ENCODE measurements around the gene DMBT1. TPM values are rescaled to one million over a fixed set of nuclear protein-coding genes. Genes with fewer than 3 reads are reported as not detected.

Gene DMBT1
- total RNA-seq, 1 experiment from 2014 or later = not detected

DNA sequence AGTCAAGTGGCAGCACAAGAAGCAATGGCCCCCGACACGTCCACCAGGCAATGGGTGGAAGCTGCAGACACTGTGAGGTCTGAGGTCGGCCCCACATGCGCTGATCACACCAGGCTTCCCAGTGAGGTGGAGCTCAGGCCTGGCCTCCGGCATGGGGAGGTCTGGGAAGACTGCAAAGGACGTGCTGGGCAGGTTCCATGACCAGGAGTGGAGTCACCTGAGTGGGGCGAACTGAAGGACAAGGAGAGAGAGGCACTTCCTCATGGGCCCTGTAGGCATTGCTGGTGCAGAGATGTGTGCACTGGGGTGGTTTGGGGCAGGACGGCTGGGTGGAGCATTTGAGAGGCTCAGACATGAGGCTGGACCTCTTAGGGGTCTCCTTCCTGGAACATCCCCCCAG lies 103.9 kb downstream of the DMBT1 start:
- Histone ChIP-seq H3K9me3 (replicated peaks) (no peaks in the 10 kb centered on the region), H3K36me3 (no peaks in the 10 kb centered on the region), H3K4me3 (no peak overlapping the region), H3K27ac (no peak overlapping the region), H3K4me1 (replicated peaks) (no peaks in the 10 kb centered on the region), H3K27me3 (replicated peaks) (peaks cover 5% of the 10 kb centered on the region; the same call in 1 of the 2 replicates)
- no peak for DNase-seq (ENCODE audit: low read depth in 1 of 2, low spot score in 2 of 2)

DNA sequence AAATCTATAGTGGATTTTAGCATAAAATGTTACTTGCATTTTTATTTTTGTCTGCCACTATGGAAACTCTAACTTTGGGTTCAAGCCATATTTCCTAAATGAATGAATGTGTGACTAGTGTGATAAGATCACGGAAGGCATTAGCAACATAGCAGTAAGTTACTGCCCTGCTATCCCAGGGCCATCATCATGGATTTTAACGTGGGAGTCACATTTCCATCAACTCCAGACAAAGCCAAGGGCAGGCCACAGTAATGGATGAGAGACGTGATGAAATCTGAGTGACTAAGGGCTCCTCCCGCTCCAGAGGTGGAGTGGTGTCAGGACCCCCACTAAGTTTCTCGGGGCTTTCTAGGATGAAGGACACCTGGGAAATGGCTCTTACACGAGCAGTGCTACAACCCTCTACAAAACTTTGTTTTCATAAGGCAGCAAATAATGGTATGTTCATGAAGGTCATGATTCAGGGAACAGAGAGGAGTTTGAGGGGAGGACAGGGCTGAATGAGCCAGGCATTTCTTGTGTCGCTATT lies 104.8 kb downstream of the DMBT1 start:
- DNase-seq (ENCODE audit: low read depth in 1 of 2, low spot score in 2 of 2) = no peak
- H3K36me3 ChIP-seq = no peaks in the 10 kb centered on the region
- H3K4me3 ChIP-seq = no peak overlapping the region
- no peak overlapping the region for H3K27ac ChIP-seq
- H3K4me1 ChIP-seq (replicated peaks) = no peaks in the 10 kb centered on the region
- H3K27me3 ChIP-seq (replicated peaks) = peaks cover 5% of the 10 kb centered on the region; the same call in 1 of the 2 replicates
- H3K9me3 ChIP-seq (replicated peaks) = no peaks in the 10 kb centered on the region

DNA sequence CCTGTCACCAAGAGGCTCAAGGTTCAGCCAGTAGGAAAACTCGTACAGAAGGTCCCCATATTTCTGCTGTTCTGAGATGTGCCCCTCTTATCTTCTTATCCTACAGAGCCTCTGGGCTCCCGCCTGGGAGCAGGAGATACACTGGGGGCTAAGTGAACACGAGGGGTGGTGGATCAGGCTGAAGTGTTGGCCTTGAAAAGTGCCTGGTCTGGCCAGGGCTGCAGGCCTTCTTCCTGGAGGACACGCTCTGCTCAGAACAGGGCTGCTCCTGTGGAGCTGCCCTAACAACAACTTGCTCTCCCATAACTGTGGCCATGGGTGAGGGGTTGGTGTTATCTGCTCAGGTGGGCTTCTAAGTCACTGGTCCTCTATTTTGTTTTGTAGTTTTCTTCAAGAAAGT lies 105.4 kb downstream of the DMBT1 start:
- Histone ChIP-seq H3K9me3 (replicated peaks) (no peaks in the 10 kb centered on the region), H3K27me3 (replicated peaks) (peaks cover 5% of the 10 kb centered on the region; the same call in 1 of the 2 replicates), H3K4me3 (no peak overlapping the region), H3K27ac (no peak overlapping the region), H3K4me1 (replicated peaks) (no peaks in the 10 kb centered on the region), H3K36me3 (no peaks in the 10 kb centered on the region)
- DNase-seq (ENCODE audit: low read depth in 1 of 2, low spot score in 2 of 2) = no peak

DNA sequence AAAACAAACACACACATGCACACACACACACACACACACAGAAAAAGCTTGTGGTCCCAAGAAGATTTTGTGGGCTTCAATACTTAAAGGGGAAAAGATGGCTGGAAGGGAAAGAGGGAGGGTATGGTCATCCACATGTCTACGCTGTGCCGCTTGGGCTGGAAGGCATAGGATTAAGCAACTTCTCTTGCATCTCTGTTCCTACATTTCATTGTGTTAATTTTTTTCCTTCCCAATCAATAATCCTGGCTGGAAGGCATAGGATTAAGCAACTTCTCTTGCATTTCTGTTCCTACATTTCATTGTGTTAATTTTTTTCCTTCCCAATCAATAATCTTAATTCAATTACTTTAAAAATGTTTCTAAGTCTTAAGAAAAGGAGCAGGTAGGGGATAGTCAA lies 108.5 kb downstream of the DMBT1 start:
- Histone ChIP-seq H3K9me3 (replicated peaks) (no peaks in the 10 kb centered on the region), H3K27me3 (replicated peaks) (peaks cover 4% of the 10 kb centered on the region; the same call in 1 of the 2 replicates), H3K27ac (no peak overlapping the region), H3K4me3 (no peak overlapping the region), H3K4me1 (replicated peaks) (no peaks in the 10 kb centered on the region), H3K36me3 (no peaks in the 10 kb centered on the region)
- DNase-seq (ENCODE audit: low read depth in 1 of 2, low spot score in 2 of 2) = no peak

DNA sequence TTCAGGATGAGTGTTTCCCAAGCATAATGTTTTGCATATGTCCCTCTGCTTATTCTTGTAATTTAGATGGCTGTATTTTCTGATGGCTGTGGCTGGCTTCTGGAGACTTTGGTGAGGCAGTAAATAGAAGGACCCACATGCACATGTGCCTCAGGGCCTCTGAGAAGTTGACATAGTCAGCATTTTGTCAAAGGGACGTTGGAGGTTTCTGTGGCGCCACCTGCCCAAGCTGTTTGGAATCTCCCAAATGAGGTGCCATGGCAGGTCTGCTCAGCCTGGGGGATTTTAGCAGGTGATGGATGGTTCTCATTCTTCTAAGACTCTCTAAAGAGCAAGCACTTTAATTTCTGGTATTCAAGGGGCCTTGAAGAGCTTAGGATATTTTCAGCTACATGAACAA lies 109.3 kb downstream of the DMBT1 start:
- Histone ChIP-seq H3K36me3 (no peaks in the 10 kb centered on the region), H3K27me3 (replicated peaks) (no peaks in the 10 kb centered on the region; the same call in 1 of the 2 replicates), H3K4me1 (replicated peaks) (no peaks in the 10 kb centered on the region), H3K9me3 (replicated peaks) (no peaks in the 10 kb centered on the region), H3K27ac (no peak overlapping the region), H3K4me3 (no peak overlapping the region)
- DNase-seq (ENCODE audit: low read depth in 1 of 2, low spot score in 2 of 2) = peak in 1 of 2 experiments; percentile 9

DNA sequence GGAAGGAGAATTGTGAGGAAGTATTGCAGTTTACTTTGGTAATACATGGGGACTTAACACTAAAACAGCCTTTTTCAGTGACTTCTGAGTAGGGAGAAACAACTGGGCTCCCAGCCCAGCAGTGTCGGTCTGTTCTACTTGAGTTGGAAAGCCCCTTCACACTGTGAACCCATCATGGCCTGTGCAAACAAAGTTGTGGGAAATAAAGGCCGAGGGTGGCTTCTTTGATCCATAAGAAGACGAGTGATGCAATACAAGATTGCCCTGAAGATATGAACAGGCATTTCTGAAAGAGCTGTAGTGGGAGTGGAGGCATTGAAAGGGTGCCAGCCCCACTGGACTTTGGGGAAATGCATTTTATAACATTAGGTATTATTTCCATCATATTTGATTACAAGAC lies 110.8 kb downstream of the DMBT1 start:
- DNase-seq (ENCODE audit: low read depth in 1 of 2, low spot score in 2 of 2) = peak in 1 of 2 experiments; percentile 11
- H3K27ac ChIP-seq = no peak overlapping the region
- peaks cover 2% of the 10 kb centered on the region; the same call in 1 of the 2 replicates for H3K27me3 ChIP-seq (replicated peaks)
- no peaks in the 10 kb centered on the region for H3K9me3 ChIP-seq (replicated peaks)
- no peak overlapping the region for H3K4me3 ChIP-seq
- H3K4me1 ChIP-seq (replicated peaks) = no peaks in the 10 kb centered on the region
- no peaks in the 10 kb centered on the region for H3K36me3 ChIP-seq

DNA sequence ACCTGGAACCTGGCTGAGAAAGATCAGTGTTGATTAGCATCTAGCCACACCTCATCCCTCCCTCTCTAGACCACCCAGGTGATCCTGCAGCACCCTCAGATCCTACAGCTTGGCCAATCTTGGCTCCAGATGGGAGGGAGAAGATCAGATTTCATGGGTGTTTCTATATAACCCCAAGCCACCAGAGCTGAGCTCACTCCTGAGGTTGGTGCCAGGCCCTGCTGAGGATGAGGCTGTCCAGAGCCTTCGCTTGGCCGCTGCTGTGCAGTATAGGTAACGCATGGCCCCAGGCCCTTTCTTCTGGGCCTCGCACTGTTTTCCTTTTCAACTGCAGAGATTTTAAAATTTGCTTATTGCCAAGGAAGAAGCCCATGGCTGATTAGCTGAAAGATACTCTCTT lies 112.1 kb downstream of the DMBT1 start:
- Histone ChIP-seq H3K27me3 (replicated peaks) (0 out of 2 replicates have a peak, but pooled peaks cover 2% of the 10 kb centered on the region), H3K36me3 (no peaks in the 10 kb centered on the region), H3K9me3 (replicated peaks) (no peaks in the 10 kb centered on the region), H3K4me1 (replicated peaks) (no peaks in the 10 kb centered on the region), H3K27ac (no peak overlapping the region), H3K4me3 (no peak overlapping the region)
- no peak for DNase-seq (ENCODE audit: low read depth in 1 of 2, low spot score in 2 of 2)

DNA sequence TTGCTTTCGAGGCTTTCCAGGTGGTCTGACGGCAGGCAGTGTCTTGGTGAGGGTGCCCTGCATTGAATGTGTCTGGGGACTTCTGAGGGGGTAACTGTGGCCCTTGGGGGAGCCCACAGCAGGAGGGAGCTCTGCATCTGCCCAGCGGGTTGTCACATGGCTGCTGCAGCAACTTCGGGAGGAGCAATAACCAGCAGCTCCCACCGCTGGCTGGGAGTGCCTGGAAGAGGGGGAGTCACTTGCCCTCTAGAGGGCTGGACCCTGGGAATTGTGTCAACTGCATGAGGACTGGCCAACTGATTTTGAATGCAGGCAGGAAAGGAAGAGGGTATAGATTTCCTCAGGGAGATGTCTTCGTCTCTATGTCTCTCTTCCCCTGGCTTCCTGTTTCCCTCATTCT lies 112.7 kb downstream of the DMBT1 start:
- no peak for DNase-seq (ENCODE audit: low read depth in 1 of 2, low spot score in 2 of 2)
- Histone ChIP-seq H3K27ac (no peak overlapping the region), H3K4me1 (replicated peaks) (no peaks in the 10 kb centered on the region), H3K36me3 (no peaks in the 10 kb centered on the region), H3K27me3 (replicated peaks) (0 out of 2 replicates have a peak, but pooled peaks cover 2% of the 10 kb centered on the region), H3K9me3 (replicated peaks) (no peaks in the 10 kb centered on the region), H3K4me3 (no peak overlapping the region)

DNA sequence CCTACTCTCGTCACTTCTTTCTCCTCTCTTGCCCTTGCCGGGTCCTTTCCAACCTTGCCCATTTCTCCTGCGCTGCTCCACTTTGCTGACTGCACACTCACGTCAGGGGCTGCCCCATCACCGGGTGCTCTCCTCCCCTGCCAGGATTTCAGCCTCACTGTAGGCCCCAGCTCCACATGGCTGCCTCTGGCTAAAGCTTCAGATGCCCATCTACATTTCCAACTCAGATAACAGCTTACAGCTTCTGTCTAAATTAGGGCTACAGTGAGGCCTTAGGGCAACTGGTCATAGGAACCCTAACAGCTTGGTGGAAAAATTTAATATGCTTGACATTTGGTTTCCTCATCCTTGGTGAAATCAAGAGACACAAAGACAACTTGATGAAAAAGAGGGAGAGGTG lies 113.2 kb downstream of the DMBT1 start:
- no peaks in the 10 kb centered on the region for H3K9me3 ChIP-seq (replicated peaks)

DNA sequence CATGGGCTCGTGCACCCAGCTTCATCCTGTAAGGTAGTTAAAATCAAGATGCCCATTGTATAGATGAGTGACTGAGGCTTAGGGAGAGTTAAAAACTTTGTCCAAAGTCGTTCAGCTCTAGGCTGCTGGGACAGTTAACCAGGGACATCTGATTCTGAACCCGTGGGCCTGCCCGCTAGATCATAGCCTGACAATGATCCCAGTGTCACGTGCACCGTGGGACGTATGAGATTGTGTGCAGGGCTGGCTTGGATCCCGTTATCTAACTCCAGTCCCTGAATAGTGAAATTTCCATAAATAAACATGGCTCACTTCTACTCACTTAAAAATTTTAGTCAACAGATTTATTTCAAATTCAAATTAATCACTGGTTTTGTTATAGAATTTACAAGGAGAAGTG lies 114.2 kb downstream of the DMBT1 start:
- Histone ChIP-seq H3K4me1 (replicated peaks) (no peaks in the 10 kb centered on the region), H3K27me3 (replicated peaks) (0 out of 2 replicates have a peak, but pooled peaks cover 2% of the 10 kb centered on the region), H3K9me3 (replicated peaks) (no peaks in the 10 kb centered on the region), H3K4me3 (no peak overlapping the region), H3K27ac (no peak overlapping the region), H3K36me3 (no peaks in the 10 kb centered on the region)
- no peak for DNase-seq (ENCODE audit: low read depth in 1 of 2, low spot score in 2 of 2)

More for the DNA sequence above, 113.2 kb downstream of the DMBT1 start:
- Histone ChIP-seq H3K4me1 (replicated peaks) (no peaks in the 10 kb centered on the region), H3K27me3 (replicated peaks) (0 out of 2 replicates have a peak, but pooled peaks cover 2% of the 10 kb centered on the region), H3K4me3 (no peak overlapping the region), H3K36me3 (no peaks in the 10 kb centered on the region), H3K27ac (no peak overlapping the region)
- DNase-seq (ENCODE audit: low read depth in 1 of 2, low spot score in 2 of 2) = no peak

DNA sequence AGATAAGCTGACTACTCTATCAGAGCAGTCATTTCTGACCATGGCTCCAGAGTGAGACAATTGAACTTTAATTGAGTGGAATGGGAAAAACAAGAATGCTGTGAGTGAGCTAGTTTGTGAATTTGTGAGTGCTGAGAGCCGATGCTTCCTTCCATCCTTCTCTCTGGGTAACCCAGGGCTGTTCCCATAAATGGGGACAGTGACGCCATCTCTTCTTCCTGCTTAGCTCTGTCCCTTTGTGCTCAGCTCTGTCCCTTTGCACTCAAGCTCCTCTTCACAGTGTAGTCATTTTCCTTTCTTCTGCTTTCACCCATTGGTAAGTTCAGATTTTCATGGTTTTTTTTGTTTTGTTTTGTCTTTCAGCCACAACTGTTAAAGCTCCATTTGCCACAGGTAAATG lies 114.7 kb downstream of the DMBT1 start:
- H3K36me3 ChIP-seq = no peaks in the 10 kb centered on the region
- no peak for DNase-seq (ENCODE audit: low read depth in 1 of 2, low spot score in 2 of 2)
- H3K4me1 ChIP-seq (replicated peaks) = no peaks in the 10 kb centered on the region
- 0 out of 2 replicates have a peak, but pooled peaks cover 2% of the 10 kb centered on the region for H3K27me3 ChIP-seq (replicated peaks)
- H3K9me3 ChIP-seq (replicated peaks) = no peaks in the 10 kb centered on the region
- H3K4me3 ChIP-seq = no peak overlapping the region
- no peak overlapping the region for H3K27ac ChIP-seq

DNA sequence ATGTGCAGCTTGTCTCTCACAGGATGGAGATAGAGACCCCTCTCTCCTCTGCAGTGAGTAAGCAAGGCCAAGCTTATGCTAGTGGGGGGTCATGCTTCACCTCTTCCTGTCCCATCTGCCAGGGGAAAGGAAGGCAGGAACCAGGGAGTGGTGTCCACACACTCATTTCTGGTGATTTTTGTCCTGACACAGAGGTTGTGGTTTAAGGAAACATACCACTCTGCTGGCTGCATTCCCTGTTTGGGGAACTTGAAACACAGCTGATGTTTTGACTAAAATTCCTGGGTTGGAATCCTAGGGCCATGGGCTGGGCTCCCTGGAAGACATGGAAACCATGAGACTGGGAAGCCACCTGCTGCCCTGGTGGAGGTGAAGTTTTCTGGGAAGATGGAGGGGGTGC lies 117.7 kb downstream of the DMBT1 start:
- no peak overlapping the region for H3K27ac ChIP-seq
- DNase-seq (ENCODE audit: low read depth in 1 of 2, low spot score in 2 of 2) = peak in 1 of 2 experiments; percentile 24

DNA sequence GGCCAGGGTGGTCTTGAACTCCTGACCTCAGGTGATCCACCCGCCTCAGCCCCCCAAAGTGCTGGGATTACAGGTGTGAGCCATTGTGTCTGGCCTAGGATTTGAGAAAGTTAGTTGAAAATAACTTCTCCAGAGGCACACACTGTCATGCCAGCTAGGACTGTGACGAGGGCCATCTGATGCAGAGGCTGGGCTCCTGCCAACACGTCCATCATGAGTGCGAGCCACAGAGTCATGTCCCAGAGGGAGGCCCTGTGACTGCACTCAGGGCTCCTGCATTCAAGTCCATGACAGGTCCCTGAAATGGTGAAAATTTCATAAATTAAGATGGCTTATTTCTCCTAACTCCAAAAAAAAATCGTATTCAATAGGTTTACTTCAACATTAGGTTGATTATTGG lies 122.0 kb downstream of the DMBT1 start:
- no peak overlapping the region for H3K27ac ChIP-seq
- H3K27me3 ChIP-seq (replicated peaks) = no peaks in the 10 kb centered on the region
- DNase-seq (ENCODE audit: low read depth in 1 of 2, low spot score in 2 of 2) = no peak

More for the DNA sequence above, 117.7 kb downstream of the DMBT1 start:
- Histone ChIP-seq H3K4me1 (replicated peaks) (no peaks in the 10 kb centered on the region), H3K4me3 (no peak overlapping the region), H3K27me3 (replicated peaks) (0 out of 2 replicates have a peak, but pooled peaks cover 2% of the 10 kb centered on the region), H3K36me3 (no peaks in the 10 kb centered on the region), H3K9me3 (replicated peaks) (no peaks in the 10 kb centered on the region)

DNA sequence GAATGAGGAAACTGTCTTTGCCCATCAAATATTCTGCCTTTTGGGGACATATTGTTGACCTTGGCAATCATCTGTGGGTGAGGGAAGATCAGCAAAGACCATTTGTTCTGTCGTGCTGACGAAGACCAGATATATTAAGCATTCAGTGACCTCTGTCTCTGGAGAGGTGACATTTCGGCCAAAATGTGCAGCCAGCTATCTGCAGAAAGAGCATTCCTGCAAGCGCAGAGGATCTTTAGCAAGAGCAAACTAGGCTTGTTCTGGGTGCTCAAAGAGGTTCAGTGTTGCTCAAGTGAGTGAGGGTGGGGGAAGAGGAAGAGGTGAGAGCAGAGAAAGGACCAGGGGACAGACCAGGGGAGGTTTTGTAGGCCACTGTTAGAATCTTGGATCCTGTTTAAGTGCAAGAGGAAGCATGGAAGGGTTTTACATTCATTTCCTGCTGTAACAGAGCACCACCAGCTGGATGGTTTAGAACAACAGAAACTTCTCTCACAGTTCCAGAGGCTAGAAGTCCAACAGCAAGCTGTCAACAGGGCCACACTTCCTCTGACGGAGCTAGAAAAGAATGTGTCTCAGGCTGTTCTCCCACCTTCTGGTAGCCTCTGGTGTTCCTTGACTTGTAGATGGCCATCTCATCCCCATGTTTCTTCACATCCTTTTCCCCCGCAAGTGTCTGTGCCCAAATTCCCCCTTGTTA lies 127.9 kb downstream of the DMBT1 start:
- Histone ChIP-seq H3K27me3 (replicated peaks) (peaks cover 2% of the 10 kb centered on the region; the same call in 1 of the 2 replicates), H3K4me1 (replicated peaks) (no peaks in the 10 kb centered on the region), H3K9me3 (replicated peaks) (no peaks in the 10 kb centered on the region), H3K4me3 (no peak overlapping the region), H3K36me3 (no peaks in the 10 kb centered on the region), H3K27ac (no peak overlapping the region)
- DNase-seq (ENCODE audit: low read depth in 1 of 2, low spot score in 2 of 2) = no peak

More for the DNA sequence above, 122.0 kb downstream of the DMBT1 start:
- H3K36me3 ChIP-seq = no peaks in the 10 kb centered on the region
- no peaks in the 10 kb centered on the region for H3K9me3 ChIP-seq (replicated peaks)
- H3K4me3 ChIP-seq = no peak overlapping the region
- H3K4me1 ChIP-seq (replicated peaks) = no peaks in the 10 kb centered on the region

Measured in SJSA1 (cell line).